Ovary (tissue), 3 donors: ENCODE data around the gene KIF14.

ENCODE experiments used
- EP300 ChIP-seq: sonication (generic); formaldehyde crosslinking; IDR thresholded peaks from one replicate; pipeline ENCODE4 v1.6.1; 2017; ENCODE audit warnings: antibody characterized with exemption
- POLR2A ChIP-seq: fragments of 450-650 bp; IDR thresholded peaks from one replicate; pipeline ENCODE4 v1.6.1; 2017; ENCODE audit warnings: antibody characterized with exemption, mild to moderate bottlenecking, moderate library complexity
- TF ChIP-seq, protein P1 (sequence below), 3 donors: fragments of 450-650 bp in 2 of 3; fragments of 200-600 bp in 1 of 3; IDR thresholded peaks; one replicate each; pipeline versions ENCODE4 v1.5.1 to v1.8.0; 2016 to 2022; ENCODE audit warnings: antibody characterized with exemption in 3 of 3, mild to moderate bottlenecking in 1 of 3
- donor health status: DM: no; HTN: no; CAD: no.

DNA sequence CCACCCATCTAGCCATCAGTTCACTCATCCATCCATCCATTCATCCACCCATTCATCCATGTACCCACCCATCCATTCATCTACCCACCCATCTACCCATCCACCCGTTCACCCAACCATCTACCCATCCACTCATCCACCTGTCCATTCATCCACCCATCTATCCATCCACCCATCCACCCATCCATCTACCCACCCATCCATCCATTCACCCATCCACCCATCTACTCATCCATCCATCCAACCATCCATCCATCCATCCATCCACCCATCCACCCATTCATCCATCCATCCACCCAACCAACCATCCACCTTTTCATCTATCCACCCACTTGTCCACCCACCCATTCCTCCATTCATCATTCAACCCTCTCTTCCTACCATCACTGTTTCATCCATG lies 80.3 kb downstream of the KIF14 start:
- TF ChIP-seq, protein P1, sequence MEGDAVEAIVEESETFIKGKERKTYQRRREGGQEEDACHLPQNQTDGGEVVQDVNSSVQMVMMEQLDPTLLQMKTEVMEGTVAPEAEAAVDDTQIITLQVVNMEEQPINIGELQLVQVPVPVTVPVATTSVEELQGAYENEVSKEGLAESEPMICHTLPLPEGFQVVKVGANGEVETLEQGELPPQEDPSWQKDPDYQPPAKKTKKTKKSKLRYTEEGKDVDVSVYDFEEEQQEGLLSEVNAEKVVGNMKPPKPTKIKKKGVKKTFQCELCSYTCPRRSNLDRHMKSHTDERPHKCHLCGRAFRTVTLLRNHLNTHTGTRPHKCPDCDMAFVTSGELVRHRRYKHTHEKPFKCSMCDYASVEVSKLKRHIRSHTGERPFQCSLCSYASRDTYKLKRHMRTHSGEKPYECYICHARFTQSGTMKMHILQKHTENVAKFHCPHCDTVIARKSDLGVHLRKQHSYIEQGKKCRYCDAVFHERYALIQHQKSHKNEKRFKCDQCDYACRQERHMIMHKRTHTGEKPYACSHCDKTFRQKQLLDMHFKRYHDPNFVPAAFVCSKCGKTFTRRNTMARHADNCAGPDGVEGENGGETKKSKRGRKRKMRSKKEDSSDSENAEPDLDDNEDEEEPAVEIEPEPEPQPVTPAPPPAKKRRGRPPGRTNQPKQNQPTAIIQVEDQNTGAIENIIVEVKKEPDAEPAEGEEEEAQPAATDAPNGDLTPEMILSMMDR (IDR thresholded peaks at IDR 0.05) = no peak
- TF ChIP-seq POLR2A (no peak), EP300 (no peak)
